Cardiac muscle cell (in vitro differentiated cells and primary cell): ENCODE results near the gene PROCA1. TPM values are rescaled to one million over a fixed set of nuclear protein-coding genes. Genes with fewer than 3 reads are reported as not detected.
"Not testable (repeated sequence)": the region's sequence is repeated elsewhere in the genome, so short reads cannot be mapped to it uniquely, and the experiment has no call there.

Experiments
- DNase-seq, 2 donors: peaks; one replicate each; pipeline versions ENCODE4 v3.0.0 to v3.0.0-alpha.2; 2010 to 2017; ENCODE audit warnings: low read depth in 1 of 2, low spot score in 1 of 2
- H3K27ac ChIP-seq: fragments of 200-600 bp; sonication (generic); 2 replicates; pipeline ENCODE4 v1.5.1; 2016
- H3K27me3 ChIP-seq: fragments of 200-600 bp; sonication (generic); 2 replicates; pipeline ENCODE4 v1.6.0; 2016; ENCODE audit warnings: control low read depth
- H3K36me3 ChIP-seq: fragments of 200-600 bp; sonication (generic); 2 replicates; pipeline ENCODE4 v1.5.1; 2016; ENCODE audit warnings: control low read depth
- H3K4me1 ChIP-seq: fragments of 200-600 bp; sonication (generic); 2 replicates; pipeline ENCODE4 v1.8.1; 2017; ENCODE audit warnings: low read depth, mild to moderate bottlenecking, mixed run types
- H3K4me3 ChIP-seq: fragments of 200-600 bp; sonication (generic); 2 replicates; pipeline ENCODE4 v1.5.1; 2016; ENCODE audit warnings: mild to moderate bottlenecking
- H3K9me3 ChIP-seq: fragments of 200-600 bp; sonication (generic); 2 replicates; pipeline ENCODE4 v1.5.1; 2017; ENCODE audit warnings: low read depth, mild to moderate bottlenecking, control low read depth
- CTCF ChIP-seq: IDR thresholded peaks from 2 replicates; pipeline ENCODE4 v1.5.1; 2012; ENCODE audit warnings: low read depth, mild to moderate bottlenecking, low read length
- polyA plus RNA-seq: library from polyadenylated mRNA; unstranded; fragments of >200 nt; fragmentation: Nextera tagmentation; extraction: Ambion mirVana; gene quantifications from 2 replicates; pipeline ENCODE4 v1.2.1, GENCODE V29; 2016
- total RNA-seq: library from RNA; depleted of rRNA; stranded (reverse); fragments of >200 nt; gene quantifications from 2 replicates; pipeline ENCODE4 v1.2.3, GENCODE V29; 2016

Gene PROCA1
- total and polyA plus RNA-seq, 2 experiments from 2014 or later, result 7.8 to 44.8 TPM

DNA sequence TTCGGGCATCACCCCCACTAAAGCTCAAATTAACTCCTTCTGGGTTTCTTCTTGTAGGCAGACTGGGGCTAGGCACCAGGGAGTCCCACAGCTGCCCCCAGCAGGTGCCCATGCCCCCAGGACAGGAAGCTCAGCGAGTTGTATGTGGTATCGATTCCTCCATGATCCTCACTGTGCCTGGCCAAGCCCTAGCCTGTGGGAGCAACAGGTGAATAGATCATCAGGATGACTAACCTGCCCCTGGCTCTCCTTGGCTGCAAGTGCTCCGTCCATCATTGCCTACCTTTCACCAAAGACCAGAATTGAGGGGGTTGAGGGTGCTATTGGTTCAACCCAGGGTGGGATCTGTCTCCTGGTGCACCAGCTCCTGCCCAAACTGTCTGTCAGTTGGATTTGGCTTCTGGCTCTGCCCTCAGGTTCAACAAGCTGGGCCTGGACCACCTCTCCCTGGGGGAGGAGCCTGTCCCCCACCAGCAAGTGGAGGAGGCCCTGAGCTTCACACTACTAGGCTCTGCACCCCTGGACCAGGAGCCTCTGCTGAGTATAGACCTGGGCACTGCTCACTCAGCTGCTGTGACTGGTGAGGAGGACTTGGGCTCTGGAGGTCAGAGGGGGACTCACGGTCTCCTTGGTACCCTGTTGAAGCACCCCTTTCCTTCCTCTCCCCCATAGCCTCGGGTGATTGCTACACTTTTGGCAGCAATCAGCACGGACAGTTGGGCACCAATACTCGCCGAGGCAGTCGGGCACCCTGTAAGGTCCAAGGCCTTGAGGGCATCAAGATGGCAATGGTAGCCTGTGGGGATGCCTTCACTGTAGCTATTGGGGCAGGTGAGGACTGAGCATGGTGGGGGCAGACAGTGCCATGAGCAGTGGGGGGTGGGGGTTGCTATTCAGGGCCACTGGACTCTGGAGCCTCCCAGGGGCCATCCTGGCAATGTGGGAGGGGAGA is 29.0 kb upstream of the PROCA1 start:
- peaks cover 5% of the 10 kb centered on the region for H3K4me1 ChIP-seq
- no peak overlapping the region for H3K27ac ChIP-seq
- H3K36me3 ChIP-seq, result no peaks in the 10 kb centered on the region
- no peaks in the 10 kb centered on the region for H3K9me3 ChIP-seq
- no peaks in the 10 kb centered on the region for H3K27me3 ChIP-seq
- H3K4me3 ChIP-seq, result no peak overlapping the region
- DNase-seq, result no peak
- TF ChIP-seq CTCF, result no peak

DNA sequence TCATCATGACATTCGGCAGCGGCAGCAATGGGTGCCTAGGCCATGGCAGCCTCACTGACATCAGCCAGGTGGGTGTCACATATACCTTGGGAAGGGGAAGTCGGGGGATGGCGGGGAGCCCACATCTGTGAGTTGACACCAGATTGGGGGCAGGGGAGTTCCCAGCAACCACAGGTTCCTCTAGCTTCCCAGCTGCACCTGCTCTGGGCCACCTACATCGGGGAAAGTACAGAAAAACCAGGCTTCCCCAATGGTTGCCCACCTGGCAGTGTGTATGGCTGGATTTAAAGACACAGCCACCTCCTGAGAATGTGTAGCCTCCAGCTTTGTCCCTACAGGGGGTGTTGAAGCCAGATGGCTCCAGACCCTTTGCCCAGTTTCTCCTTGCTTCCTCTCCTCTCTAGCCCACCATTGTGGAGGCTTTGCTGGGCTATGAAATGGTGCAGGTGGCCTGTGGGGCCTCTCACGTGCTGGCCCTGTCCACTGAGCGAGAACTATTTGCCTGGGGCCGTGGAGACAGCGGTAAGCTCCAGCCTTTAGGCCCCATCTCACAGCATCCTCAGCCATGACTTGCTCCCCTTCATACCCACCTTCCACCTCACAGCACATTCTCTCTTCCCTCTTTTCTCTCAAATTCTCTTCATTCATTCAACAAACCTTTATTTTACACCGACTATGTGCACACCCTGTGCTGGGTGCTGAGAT is 27.1 kb upstream of the PROCA1 start:
- DNase-seq, result no peak

GRCh38 chr17:28737770-28738679 is 26.3 kb upstream of the PROCA1 start:
- TF ChIP-seq CTCF, result no peak
- Histone ChIP-seq H3K27me3 (no peaks in the 10 kb centered on the region), H3K27ac (no peak overlapping the region), H3K4me1 (no peaks in the 10 kb centered on the region), H3K36me3 (no peaks in the 10 kb centered on the region), H3K4me3 (no peak overlapping the region), H3K9me3 (no peaks in the 10 kb centered on the region)
- no peak for DNase-seq

More for the DNA sequence above, 27.1 kb upstream of the PROCA1 start:
- TF ChIP-seq CTCF, result no peak
- Histone ChIP-seq H3K36me3 (no peaks in the 10 kb centered on the region), H3K4me1 (no peaks in the 10 kb centered on the region), H3K27ac (no peak overlapping the region), H3K27me3 (no peaks in the 10 kb centered on the region), H3K9me3 (no peaks in the 10 kb centered on the region), H3K4me3 (no peak overlapping the region)

GRCh38 chr17:28737316-28737715 is 25.6 kb upstream of the PROCA1 start:
- no peak for TF ChIP-seq CTCF
- no peak for DNase-seq
- Histone ChIP-seq H3K4me3 (no peak overlapping the region), H3K27ac (no peak overlapping the region), H3K27me3 (no peaks in the 10 kb centered on the region), H3K4me1 (no peaks in the 10 kb centered on the region), H3K9me3 (no peaks in the 10 kb centered on the region), H3K36me3 (no peaks in the 10 kb centered on the region)

GRCh38 chr17:28735913-28736769 is 24.5 kb upstream of the PROCA1 start:
- not testable (repeated sequence) for DNase-seq, H3K4me1 ChIP-seq, H3K9me3 ChIP-seq, H3K27ac ChIP-seq, H3K4me3 ChIP-seq, H3K36me3 ChIP-seq, H3K27me3 ChIP-seq
